Activated CD4-positive, alpha-beta T cell treated with anti-CD3 and anti-CD28 coated beads, Interleukin-2, amount 10 ng/mL, durations not matched to agents 24 days and 14 days (primary cell): Measurements from ENCODE around the gene SMAD2. TPM values are rescaled to one million over a fixed set of nuclear protein-coding genes. Genes with fewer than 3 reads are reported as not detected.

ENCODE experiments used
- DNase-seq: peaks from one replicate; pipeline ENCODE4 v3.0.0; 2022
- H3K27ac Mint-ChIP-seq: one replicate; pipeline ENCODE4 v1.8.0; 2022; ENCODE audit warnings: mild to moderate bottlenecking, mixed read lengths
- H3K27me3 Mint-ChIP-seq: one replicate; pipeline ENCODE4 v1.8.0; 2022; ENCODE audit warnings: mixed read lengths
- H3K36me3 Mint-ChIP-seq: one replicate; pipeline ENCODE4 v1.8.0; 2022; ENCODE audit warnings: low read depth, mild to moderate bottlenecking, mixed read lengths
- H3K4me1 Mint-ChIP-seq: one replicate; pipeline ENCODE4 v1.8.0; 2021; ENCODE audit warnings: mixed read lengths
- H3K4me3 Mint-ChIP-seq: one replicate; pipeline ENCODE4 v1.8.0; 2022; ENCODE audit warnings: mild to moderate bottlenecking, moderate library complexity, mixed read lengths
- H3K9me3 Mint-ChIP-seq: one replicate; pipeline ENCODE4 v1.8.0; 2021; ENCODE audit warnings: mixed read lengths
- intact Hi-C: fragments of 100-400 bp; cut with micrococcal nuclease; formaldehyde crosslinking; loops from one replicate; pipeline ENCODE4 v1.15.1; 2023
- total RNA-seq: library from RNA; stranded (reverse); gene quantifications from 2 replicates; pipeline ENCODE4 v1.2.3, GENCODE V29; 2022

The SMAD2 gene
- total RNA-seq, 1 donor from 2014 or later: 388 TPM

GRCh38 chr18:47901624-47902362 lies 28.7 kb downstream of the SMAD2 start:
- Mint-ChIP-seq H3K9me3 (peaks cover 25% of the 10 kb centered on the region), H3K4me1 (peaks cover 74% of the 10 kb centered on the region), H3K27ac (peak overlapping the region; percentile 97), H3K4me3 (peak overlapping the region; percentile 51), H3K36me3 (peaks cover 78% of the 10 kb centered on the region), H3K27me3 (no peaks in the 10 kb centered on the region)
- intact Hi-C loops: loop anchor here (1.0 to 2.0 kb wide), 3 partner anchors 11 to 27 kb away; no protein-coding TSS in a partner anchor
- DNase-seq: peak; percentile 82

- Mint-ChIP-seq H3K4me1 (peaks cover 70% of the 10 kb centered on the region), H3K9me3 (peaks cover 22% of the 10 kb centered on the region), H3K27ac (no peak overlapping the region), H3K27me3 (no peaks in the 10 kb centered on the region), H3K4me3 (no peak overlapping the region), H3K36me3 (peaks cover 72% of the 10 kb centered on the region)
- no peak for DNase-seq
- intact Hi-C loops: no loop called here
Measured at GRCh38 chr18:47899107-47899840, 31.2 kb downstream of the SMAD2 start.

- intact Hi-C loops: no loop called here
- Mint-ChIP-seq H3K27me3 (no peaks in the 10 kb centered on the region), H3K27ac (no peak overlapping the region)
Measured at GRCh38 chr18:47898696-47899095, 31.8 kb downstream of the SMAD2 start.

GRCh38 chr18:47898055-47898454 lies 32.4 kb downstream of the SMAD2 start:
- Mint-ChIP-seq H3K4me3 (no peak overlapping the region), H3K36me3 (peaks cover 69% of the 10 kb centered on the region)

More at GRCh38 chr18:47898696-47899095, 31.8 kb downstream of the SMAD2 start:
- peaks cover 18% of the 10 kb centered on the region for H3K9me3 Mint-ChIP-seq
- no peak for DNase-seq
- peaks cover 68% of the 10 kb centered on the region for H3K4me1 Mint-ChIP-seq
- no peak overlapping the region for H3K4me3 Mint-ChIP-seq
- peaks cover 72% of the 10 kb centered on the region for H3K36me3 Mint-ChIP-seq

GRCh38 chr18:47895565-47896250 lies 34.8 kb downstream of the SMAD2 start:
- Mint-ChIP-seq H3K27me3 (no peaks in the 10 kb centered on the region), H3K9me3 (peaks cover 7% of the 10 kb centered on the region), H3K4me3 (no peak overlapping the region), H3K36me3 (peaks cover 63% of the 10 kb centered on the region), H3K4me1 (peaks cover 45% of the 10 kb centered on the region), H3K27ac (peak overlapping the region; percentile 39)
- intact Hi-C loops: no loop called here
- no peak for DNase-seq

More at GRCh38 chr18:47898055-47898454, 32.4 kb downstream of the SMAD2 start:
- Mint-ChIP-seq H3K9me3 (peaks cover 17% of the 10 kb centered on the region), H3K4me1 (peaks cover 64% of the 10 kb centered on the region), H3K27me3 (no peaks in the 10 kb centered on the region), H3K27ac (no peak overlapping the region)
- intact Hi-C loops: no loop called here
- no peak for DNase-seq

- Mint-ChIP-seq H3K9me3 (peaks cover 7% of the 10 kb centered on the region), H3K4me1 (peaks cover 42% of the 10 kb centered on the region), H3K4me3 (no peak overlapping the region), H3K36me3 (peaks cover 59% of the 10 kb centered on the region), H3K27me3 (no peaks in the 10 kb centered on the region), H3K27ac (peak overlapping the region; percentile 57)
- intact Hi-C loops: loop anchor here (5.0 kb wide), 1 partner anchor 37 kb away; no protein-coding TSS in a partner anchor
- DNase-seq: peak; percentile 40
Measured at GRCh38 chr18:47893939-47894699, 36.3 kb downstream of the SMAD2 start.

GRCh38 chr18:47893047-47893446 lies 37.4 kb downstream of the SMAD2 start:
- intact Hi-C loops: loop anchor here (5.0 kb wide), 1 partner anchor 36 kb away; no protein-coding TSS in a partner anchor
- Mint-ChIP-seq H3K4me1 (peaks cover 44% of the 10 kb centered on the region), H3K9me3 (peaks cover 7% of the 10 kb centered on the region), H3K27me3 (no peaks in the 10 kb centered on the region), H3K4me3 (no peak overlapping the region), H3K36me3 (peaks cover 62% of the 10 kb centered on the region), H3K27ac (no peak overlapping the region)
- DNase-seq: no peak

GRCh38 chr18:47888156-47888555 lies 42.3 kb downstream of the SMAD2 start:
- H3K36me3 Mint-ChIP-seq: peaks cover 60% of the 10 kb centered on the region
- peaks cover 40% of the 10 kb centered on the region for H3K4me1 Mint-ChIP-seq
- no peak overlapping the region for H3K4me3 Mint-ChIP-seq
- peaks cover 4% of the 10 kb centered on the region for H3K9me3 Mint-ChIP-seq
- no peaks in the 10 kb centered on the region for H3K27me3 Mint-ChIP-seq
- peak overlapping the region; percentile 51 for H3K27ac Mint-ChIP-seq
- intact Hi-C loops: no loop called here
- no peak for DNase-seq

- intact Hi-C loops: no loop called here
- DNase-seq: no peak
- H3K4me3 Mint-ChIP-seq: no peak overlapping the region
- H3K27ac Mint-ChIP-seq: no peak overlapping the region
- H3K9me3 Mint-ChIP-seq: peaks cover 4% of the 10 kb centered on the region
- H3K27me3 Mint-ChIP-seq: no peaks in the 10 kb centered on the region
- peaks cover 38% of the 10 kb centered on the region for H3K4me1 Mint-ChIP-seq
- H3K36me3 Mint-ChIP-seq: peaks cover 62% of the 10 kb centered on the region
Measured at GRCh38 chr18:47887227-47887626, 43.2 kb downstream of the SMAD2 start.

- Mint-ChIP-seq H3K4me3 (no peak overlapping the region), H3K27me3 (no peaks in the 10 kb centered on the region), H3K9me3 (peaks cover 4% of the 10 kb centered on the region), H3K27ac (peak overlapping the region; percentile 63), H3K4me1 (peaks cover 37% of the 10 kb centered on the region), H3K36me3 (peaks cover 76% of the 10 kb centered on the region)
- intact Hi-C loops: loop anchor here (2.0 kb wide), 1 partner anchor 17 kb away; no protein-coding TSS in a partner anchor
- no peak for DNase-seq
Measured at GRCh38 chr18:47883771-47884413, 46.6 kb downstream of the SMAD2 start.

GRCh38 chr18:47882641-47883040 lies 47.8 kb downstream of the SMAD2 start:
- peaks cover 30% of the 10 kb centered on the region for H3K4me1 Mint-ChIP-seq
- H3K4me3 Mint-ChIP-seq: no peak overlapping the region
- no peak for DNase-seq
- intact Hi-C loops: no loop called here
- H3K36me3 Mint-ChIP-seq: peaks cover 71% of the 10 kb centered on the region
- peaks cover 4% of the 10 kb centered on the region for H3K9me3 Mint-ChIP-seq
- no peaks in the 10 kb centered on the region for H3K27me3 Mint-ChIP-seq
- no peak overlapping the region for H3K27ac Mint-ChIP-seq

GRCh38 chr18:47881752-47882455 lies 48.6 kb downstream of the SMAD2 start:
- peaks cover 25% of the 10 kb centered on the region for H3K4me1 Mint-ChIP-seq
- peaks cover 66% of the 10 kb centered on the region for H3K36me3 Mint-ChIP-seq
- intact Hi-C loops: no loop called here

More at GRCh38 chr18:47881752-47882455, 48.6 kb downstream of the SMAD2 start:
- no peak overlapping the region for H3K27ac Mint-ChIP-seq
- H3K4me3 Mint-ChIP-seq: no peak overlapping the region
- peaks cover 4% of the 10 kb centered on the region for H3K9me3 Mint-ChIP-seq
- H3K27me3 Mint-ChIP-seq: no peaks in the 10 kb centered on the region
- no peak for DNase-seq
